Breast epithelium (tissue), 3 donors: ENCODE measurements around the gene MRTFB.

Source experiments
- POLR2A ChIP-seq: fragments of 450-650 bp; IDR thresholded peaks from one replicate; pipeline ENCODE4 v1.6.1; 2016; ENCODE audit warnings: antibody characterized with exemption, mild to moderate bottlenecking, moderate library complexity
- TF ChIP-seq, protein P1 (sequence below), 3 donors: fragments of 450-650 bp; IDR thresholded peaks; one replicate each; pipeline ENCODE4 v1.5.1; 2016 to 2017; ENCODE audit warnings: antibody characterized with exemption in 3 of 3, mild to moderate bottlenecking in 3 of 3, moderate library complexity in 3 of 3

DNA sequence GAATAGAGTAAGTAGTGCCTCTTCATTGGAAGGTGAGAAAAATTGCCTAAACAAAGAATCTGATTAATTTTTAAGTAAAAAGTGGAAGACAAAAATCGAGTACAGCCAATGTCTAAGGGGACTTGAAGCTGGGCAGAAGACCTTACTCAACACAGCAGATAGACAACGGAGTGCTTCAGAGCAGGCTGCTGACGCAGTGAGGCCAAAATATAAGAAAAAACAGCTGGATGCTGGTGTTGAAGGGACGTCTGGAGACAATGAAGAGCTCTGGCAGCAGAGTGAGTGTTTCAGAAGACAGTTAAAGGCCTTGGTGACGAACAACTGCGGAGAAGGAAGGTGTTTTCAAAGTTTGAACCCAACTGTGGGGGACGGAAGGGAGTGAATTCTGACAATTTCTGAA lies 169.8 kb downstream of the MRTFB start:
- TF ChIP-seq, protein P1, sequence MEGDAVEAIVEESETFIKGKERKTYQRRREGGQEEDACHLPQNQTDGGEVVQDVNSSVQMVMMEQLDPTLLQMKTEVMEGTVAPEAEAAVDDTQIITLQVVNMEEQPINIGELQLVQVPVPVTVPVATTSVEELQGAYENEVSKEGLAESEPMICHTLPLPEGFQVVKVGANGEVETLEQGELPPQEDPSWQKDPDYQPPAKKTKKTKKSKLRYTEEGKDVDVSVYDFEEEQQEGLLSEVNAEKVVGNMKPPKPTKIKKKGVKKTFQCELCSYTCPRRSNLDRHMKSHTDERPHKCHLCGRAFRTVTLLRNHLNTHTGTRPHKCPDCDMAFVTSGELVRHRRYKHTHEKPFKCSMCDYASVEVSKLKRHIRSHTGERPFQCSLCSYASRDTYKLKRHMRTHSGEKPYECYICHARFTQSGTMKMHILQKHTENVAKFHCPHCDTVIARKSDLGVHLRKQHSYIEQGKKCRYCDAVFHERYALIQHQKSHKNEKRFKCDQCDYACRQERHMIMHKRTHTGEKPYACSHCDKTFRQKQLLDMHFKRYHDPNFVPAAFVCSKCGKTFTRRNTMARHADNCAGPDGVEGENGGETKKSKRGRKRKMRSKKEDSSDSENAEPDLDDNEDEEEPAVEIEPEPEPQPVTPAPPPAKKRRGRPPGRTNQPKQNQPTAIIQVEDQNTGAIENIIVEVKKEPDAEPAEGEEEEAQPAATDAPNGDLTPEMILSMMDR (IDR thresholded peaks at IDR 0.05), result no peak
- no peak for TF ChIP-seq POLR2A
